Fibroblast of lung (primary cell): ENCODE measurements around the gene MTR. TPM values are rescaled to one million over a fixed set of nuclear protein-coding genes. Genes with fewer than 3 reads are reported as not detected.

Experiments
- DNase-seq, 2 donors: peaks; one replicate each; pipeline versions ENCODE4 v3.0.0 to v3.0.0-alpha.2; 2010; ENCODE audit warnings: low read depth in 2 of 2
- H2AFZ ChIP-seq: 2 replicates; pipeline ENCODE4 v1.5.1; 2012; ENCODE audit warnings: low read length, control low read depth, inconsistent platforms
- H3K27ac ChIP-seq: 2 replicates; pipeline ENCODE4 v1.5.1; 2011; ENCODE audit warnings: low read length, control low read depth; ENCODE audit not compliant: insufficient read depth
- H3K27me3 ChIP-seq: 2 replicates; pipeline ENCODE4 v1.5.1; 2011; ENCODE audit warnings: mild to moderate bottlenecking, low read length; ENCODE audit not compliant: control insufficient read depth, insufficient read depth
- H3K36me3 ChIP-seq: 2 replicates; pipeline ENCODE4 v1.5.1; 2011; ENCODE audit warnings: low read length; ENCODE audit not compliant: control insufficient read depth, insufficient read depth
- H3K4me1 ChIP-seq: 2 replicates; pipeline ENCODE4 v1.5.1; 2011; ENCODE audit warnings: low read length; ENCODE audit not compliant: control insufficient read depth, insufficient read depth; ENCODE audit errors: extremely low read depth
- H3K4me2 ChIP-seq: 2 replicates; pipeline ENCODE4 v1.5.1; 2011; ENCODE audit warnings: low read length, control low read depth; ENCODE audit not compliant: insufficient read depth; ENCODE audit errors: extremely low read depth
- H3K4me3 ChIP-seq, 4 experiments: fragments of 200-600 bp in 1 of 4; sonication (generic) in 1 of 4; replicated peaks in 1 of 4; 2 replicates each; pipeline ENCODE4 v1.5.1; 2011 to 2016; ENCODE audit warnings: low read length in 4 of 4, low read depth in 3 of 4, mild to moderate bottlenecking in 3 of 4, control low read depth in 2 of 4, inconsistent platforms in 1 of 4, mixed read lengths in 1 of 4; ENCODE audit not compliant: insufficient read depth in 1 of 4; ENCODE audit errors: control extremely low read depth in 1 of 4
- H3K79me2 ChIP-seq: 2 replicates; pipeline ENCODE4 v1.5.1; 2012; ENCODE audit warnings: mild to moderate bottlenecking, low read length, inconsistent platforms; ENCODE audit not compliant: control insufficient read depth, insufficient read depth
- H3K9ac ChIP-seq: 2 replicates; pipeline ENCODE4 v1.5.1; 2011; ENCODE audit warnings: mild to moderate bottlenecking, low read length, control low read depth; ENCODE audit not compliant: insufficient read depth
- H3K9me3 ChIP-seq: 2 replicates; pipeline ENCODE4 v1.5.1; 2012; ENCODE audit warnings: low read depth, low read length; ENCODE audit not compliant: control insufficient read depth, insufficient read depth
- H4K20me1 ChIP-seq: 2 replicates; pipeline ENCODE4 v1.5.1; 2011; ENCODE audit warnings: low read length; ENCODE audit not compliant: control insufficient read depth, insufficient read depth; ENCODE audit errors: extremely low read depth
- EZH2 ChIP-seq: IDR thresholded peaks from 2 replicates; pipeline ENCODE4 v1.5.1; 2012; ENCODE audit warnings: low read length, control low read depth, mild to moderate bottlenecking; ENCODE audit errors: missing control alignments
- polyA plus RNA-seq, 2 donors: library from polyadenylated mRNA; depleted of rRNA in 1 of 2; stranded (reverse) in 1 of 2; unstranded in 1 of 2; fragments of >200 nt; gene quantifications; 2 replicates each; pipeline ENCODE4 v1.2.1, GENCODE V29; 2011 to 2012; ENCODE audit warnings: missing spikeins in 1 of 2
- total RNA-seq: library from RNA; depleted of rRNA; stranded (reverse); fragments of >200 nt; gene quantifications from 2 replicates; pipeline ENCODE4 v1.2.1, GENCODE V29; 2014
- TF ChIP-seq, protein P1 (sequence below), 2 donors: IDR thresholded peaks in 1 of 2; conservative IDR thresholded peaks in 1 of 2; 1 replicate in 1 of 2; 2 replicates in 1 of 2; pipeline ENCODE4 v1.5.1; 2011 to 2012; ENCODE audit warnings: low read length in 2 of 2, control low read depth in 1 of 2, inconsistent platforms in 1 of 2, low read depth in 1 of 2, mild to moderate bottlenecking in 1 of 2

Gene MTR
- total and polyA plus RNA-seq, 2 donors (not counting 1 experiment from before 2014, with no cell fraction given) = 20.0 to 32.2 TPM

DNA sequence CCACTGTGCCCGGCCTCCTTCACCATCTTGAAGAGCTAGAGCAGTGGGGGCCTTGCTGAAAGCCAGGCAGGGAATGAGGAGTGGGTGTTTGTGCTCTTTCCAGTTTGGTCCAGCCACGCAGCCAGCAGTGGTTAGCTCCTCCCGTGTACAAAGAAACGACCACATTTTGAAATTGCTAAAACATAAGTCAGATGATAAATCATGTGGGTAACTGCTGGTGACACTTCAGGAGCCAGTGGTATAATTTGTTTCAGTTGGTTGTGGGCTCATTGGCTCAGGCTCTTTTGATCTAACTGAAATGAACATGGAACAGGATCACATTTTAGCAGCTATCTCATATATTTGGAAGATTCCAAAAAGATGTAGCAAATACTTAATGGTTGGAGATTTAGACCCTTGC, 87.6 kb downstream of the MTR start:
- Histone ChIP-seq H2AFZ (no peak overlapping the region), H3K4me3 (no peak overlapping the region), H3K27ac (no peak overlapping the region), H3K36me3 (peaks cover 1% of the 10 kb centered on the region), H4K20me1 (no peaks in the 10 kb centered on the region), H3K27me3 (no peaks in the 10 kb centered on the region), H3K9me3 (no peaks in the 10 kb centered on the region), H3K9ac (no peak overlapping the region), H3K4me1 (no peaks in the 10 kb centered on the region), H3K4me2 (no peak overlapping the region), H3K79me2 (no peaks in the 10 kb centered on the region)
- DNase-seq = no peak
- TF ChIP-seq, protein P1, sequence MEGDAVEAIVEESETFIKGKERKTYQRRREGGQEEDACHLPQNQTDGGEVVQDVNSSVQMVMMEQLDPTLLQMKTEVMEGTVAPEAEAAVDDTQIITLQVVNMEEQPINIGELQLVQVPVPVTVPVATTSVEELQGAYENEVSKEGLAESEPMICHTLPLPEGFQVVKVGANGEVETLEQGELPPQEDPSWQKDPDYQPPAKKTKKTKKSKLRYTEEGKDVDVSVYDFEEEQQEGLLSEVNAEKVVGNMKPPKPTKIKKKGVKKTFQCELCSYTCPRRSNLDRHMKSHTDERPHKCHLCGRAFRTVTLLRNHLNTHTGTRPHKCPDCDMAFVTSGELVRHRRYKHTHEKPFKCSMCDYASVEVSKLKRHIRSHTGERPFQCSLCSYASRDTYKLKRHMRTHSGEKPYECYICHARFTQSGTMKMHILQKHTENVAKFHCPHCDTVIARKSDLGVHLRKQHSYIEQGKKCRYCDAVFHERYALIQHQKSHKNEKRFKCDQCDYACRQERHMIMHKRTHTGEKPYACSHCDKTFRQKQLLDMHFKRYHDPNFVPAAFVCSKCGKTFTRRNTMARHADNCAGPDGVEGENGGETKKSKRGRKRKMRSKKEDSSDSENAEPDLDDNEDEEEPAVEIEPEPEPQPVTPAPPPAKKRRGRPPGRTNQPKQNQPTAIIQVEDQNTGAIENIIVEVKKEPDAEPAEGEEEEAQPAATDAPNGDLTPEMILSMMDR (conservative IDR thresholded peaks at IDR 0.05 in 1 of 2, IDR thresholded peaks at IDR 0.05 in 1 of 2; ENCODE audit: low read depth in 1 of 2, low read length in 2 of 2) = no peak
- no peak for TF ChIP-seq EZH2

DNA sequence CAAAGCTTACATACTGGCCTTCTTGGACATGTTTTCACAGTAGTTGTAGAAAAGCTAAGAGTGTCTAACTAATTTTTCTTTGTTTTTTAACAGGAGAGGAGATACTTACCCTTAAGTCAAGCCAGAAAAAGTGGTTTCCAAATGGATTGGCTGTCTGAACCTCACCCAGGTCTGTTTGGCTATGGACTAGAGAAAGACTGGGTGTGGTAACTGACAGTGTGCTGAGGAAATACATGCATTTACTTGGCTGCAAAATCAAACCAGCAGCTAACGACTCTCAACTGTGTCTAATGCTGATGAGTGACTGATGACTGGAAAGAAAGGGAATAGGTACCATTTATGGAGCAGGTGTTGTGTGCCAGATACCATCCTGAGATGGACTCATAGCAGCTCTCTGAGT, 91.1 kb downstream of the MTR start:
- no peaks in the 10 kb centered on the region for H4K20me1 ChIP-seq
- H3K27me3 ChIP-seq = no peaks in the 10 kb centered on the region
- H3K36me3 ChIP-seq = peaks cover 2% of the 10 kb centered on the region
- DNase-seq = no peak
- no peak overlapping the region for H3K27ac ChIP-seq
- TF ChIP-seq, protein P1 (conservative IDR thresholded peaks at IDR 0.05 in 1 of 2, IDR thresholded peaks at IDR 0.05 in 1 of 2; ENCODE audit: low read depth in 1 of 2, low read length in 2 of 2) = no peak
- no peak for TF ChIP-seq EZH2
- H3K79me2 ChIP-seq = no peaks in the 10 kb centered on the region
- H2AFZ ChIP-seq = no peak overlapping the region
- no peak overlapping the region for H3K9ac ChIP-seq
- no peak overlapping the region for H3K4me2 ChIP-seq
- no peaks in the 10 kb centered on the region for H3K4me1 ChIP-seq
- H3K9me3 ChIP-seq = no peaks in the 10 kb centered on the region
- H3K4me3 ChIP-seq = no peak overlapping the region

DNA sequence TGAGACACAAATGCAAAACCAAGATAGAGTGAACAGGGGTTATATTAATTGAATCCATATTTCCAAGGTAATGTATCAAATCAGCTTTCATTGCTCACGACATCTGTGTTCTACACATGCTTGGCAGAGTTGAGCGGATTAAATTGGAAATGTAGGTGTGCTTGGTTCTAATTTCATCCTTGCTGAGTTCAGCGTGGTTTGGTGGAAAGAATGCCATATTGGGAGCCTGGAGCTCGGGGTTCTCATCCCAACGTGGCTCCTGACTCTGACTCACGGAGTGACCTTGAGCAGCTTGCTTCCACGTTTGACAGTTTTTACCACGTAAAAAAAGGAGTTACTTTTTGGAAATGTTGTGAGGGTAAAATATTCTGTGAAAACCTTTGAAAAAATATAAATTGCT, 92.0 kb downstream of the MTR start:
- H3K4me2 ChIP-seq = no peak overlapping the region
- DNase-seq = no peak
- no peaks in the 10 kb centered on the region for H3K79me2 ChIP-seq
- no peaks in the 10 kb centered on the region for H4K20me1 ChIP-seq
- no peak for TF ChIP-seq EZH2
- TF ChIP-seq, protein P1 (conservative IDR thresholded peaks at IDR 0.05 in 1 of 2, IDR thresholded peaks at IDR 0.05 in 1 of 2; ENCODE audit: low read depth in 1 of 2, low read length in 2 of 2) = no peak
- H3K4me3 ChIP-seq = no peak overlapping the region
- H3K36me3 ChIP-seq = peaks cover 7% of the 10 kb centered on the region
- no peak overlapping the region for H3K9ac ChIP-seq
- H3K27me3 ChIP-seq = no peaks in the 10 kb centered on the region
- H2AFZ ChIP-seq = no peak overlapping the region
- H3K9me3 ChIP-seq = no peaks in the 10 kb centered on the region
- H3K4me1 ChIP-seq = no peaks in the 10 kb centered on the region
- H3K27ac ChIP-seq = no peak overlapping the region
